ENCODE results near the gene MED9.

GRCh38 chr17:17494499-17494869 is 17.7 kb downstream of the MED9 start:
- TF ChIP-seq POLR2AphosphoS5 (IDR thresholded peaks at IDR 0.05; ENCODE audit: borderline replicate concordance, low read depth, low read length) (no peak), EZH2 (IDR thresholded peaks at IDR 0.05) (no peak), FOXP2 (optimal IDR thresholded peaks at IDR 0.05; ENCODE audit: control extremely low read depth, extremely low read length, insufficient read depth) (no peak)

Data from SK-N-MC (cell line).